HCT116 (cell line): ENCODE measurements around the gene ADK.

Source experiments
- CEBPB ChIP-seq: IDR thresholded peaks from 2 replicates; pipeline ENCODE4 v1.6.1; 2012; ENCODE audit warnings: low read depth
- JUND ChIP-seq: IDR thresholded peaks from 2 replicates; pipeline ENCODE4 v1.6.1; 2012
- POLR2A ChIP-seq: IDR thresholded peaks from 2 replicates; pipeline ENCODE4 v1.7.0; 2011; ENCODE audit warnings: borderline replicate concordance; ENCODE audit not compliant: insufficient read depth, insufficient read length; ENCODE audit errors: extremely low read depth
- POLR2AphosphoS5 ChIP-seq: IDR thresholded peaks from 2 replicates; pipeline ENCODE4 v1.6.1; 2011; ENCODE audit warnings: mild to moderate bottlenecking, low read depth, low read length, moderate library complexity
- SIN3A ChIP-seq: IDR thresholded peaks from 2 replicates; pipeline ENCODE4 v1.6.1; 2012; ENCODE audit warnings: low read depth
- SRF ChIP-seq: IDR thresholded peaks from 2 replicates; pipeline ENCODE4 v1.6.1; 2012; ENCODE audit warnings: low read depth
- YY1 ChIP-seq: IDR thresholded peaks from 2 replicates; pipeline ENCODE4 v1.6.1; 2011; ENCODE audit warnings: low read length, low read depth, moderate library complexity, mild to moderate bottlenecking; ENCODE audit not compliant: insufficient replicate concordance; ENCODE audit errors: extremely low read depth
- TF ChIP-seq, protein P1 (sequence below), 3 experiments: fragments of 200-600 bp in 1 of 3; sonication (generic) in 1 of 3; IDR thresholded peaks in 2 of 3; conservative IDR thresholded peaks in 1 of 3; 2 replicates each; pipeline ENCODE4 v1.5.1; 2012 to 2017; ENCODE audit warnings: low read depth in 2 of 3, low read length in 2 of 3, antibody characterized with exemption in 1 of 3, borderline replicate concordance in 1 of 3, control low read depth in 1 of 3, mild to moderate bottlenecking in 1 of 3, mixed read lengths in 1 of 3, mixed run types in 1 of 3, moderate library complexity in 1 of 3; ENCODE audit not compliant: insufficient read depth in 1 of 3
- TF ChIP-seq, protein P2 (sequence below): IDR thresholded peaks from 2 replicates; pipeline ENCODE4 v1.6.1; 2011; ENCODE audit warnings: mild to moderate bottlenecking, low read length, moderate library complexity; ENCODE audit not compliant: insufficient replicate concordance; ENCODE audit errors: extremely low read depth

DNA sequence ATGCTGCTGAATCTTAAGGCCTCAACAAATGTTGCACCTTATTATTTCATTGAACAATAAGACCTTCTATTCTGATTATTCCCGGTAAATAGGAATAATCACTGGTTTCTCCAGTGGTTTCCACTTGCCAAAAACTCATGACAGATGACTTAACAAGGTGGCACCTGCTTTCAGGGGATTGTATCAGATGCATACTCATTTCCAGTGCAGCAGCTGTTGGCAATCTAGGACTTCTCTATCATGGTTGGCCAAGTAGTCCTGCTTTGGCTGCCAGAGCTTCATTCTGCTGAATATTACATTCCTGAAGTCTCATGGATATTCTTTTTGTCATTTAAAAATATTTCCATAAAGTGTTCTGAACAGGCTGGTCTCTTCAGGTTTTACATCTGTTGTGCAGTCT, 193.3 kb downstream of the ADK start:
- TF ChIP-seq, protein P1, sequence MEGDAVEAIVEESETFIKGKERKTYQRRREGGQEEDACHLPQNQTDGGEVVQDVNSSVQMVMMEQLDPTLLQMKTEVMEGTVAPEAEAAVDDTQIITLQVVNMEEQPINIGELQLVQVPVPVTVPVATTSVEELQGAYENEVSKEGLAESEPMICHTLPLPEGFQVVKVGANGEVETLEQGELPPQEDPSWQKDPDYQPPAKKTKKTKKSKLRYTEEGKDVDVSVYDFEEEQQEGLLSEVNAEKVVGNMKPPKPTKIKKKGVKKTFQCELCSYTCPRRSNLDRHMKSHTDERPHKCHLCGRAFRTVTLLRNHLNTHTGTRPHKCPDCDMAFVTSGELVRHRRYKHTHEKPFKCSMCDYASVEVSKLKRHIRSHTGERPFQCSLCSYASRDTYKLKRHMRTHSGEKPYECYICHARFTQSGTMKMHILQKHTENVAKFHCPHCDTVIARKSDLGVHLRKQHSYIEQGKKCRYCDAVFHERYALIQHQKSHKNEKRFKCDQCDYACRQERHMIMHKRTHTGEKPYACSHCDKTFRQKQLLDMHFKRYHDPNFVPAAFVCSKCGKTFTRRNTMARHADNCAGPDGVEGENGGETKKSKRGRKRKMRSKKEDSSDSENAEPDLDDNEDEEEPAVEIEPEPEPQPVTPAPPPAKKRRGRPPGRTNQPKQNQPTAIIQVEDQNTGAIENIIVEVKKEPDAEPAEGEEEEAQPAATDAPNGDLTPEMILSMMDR (IDR thresholded peaks at IDR 0.05 in 2 of 3, conservative IDR thresholded peaks at IDR 0.05 in 1 of 3; ENCODE audit: borderline replicate concordance in 1 of 3, insufficient read depth in 1 of 3, low read depth in 2 of 3, low read length in 2 of 3) = no peak
- TF ChIP-seq YY1 (no peak), POLR2A (no peak), SIN3A (no peak), CEBPB (no peak), SRF (no peak), POLR2AphosphoS5 (no peak), JUND (no peak)
- TF ChIP-seq, protein P2, sequence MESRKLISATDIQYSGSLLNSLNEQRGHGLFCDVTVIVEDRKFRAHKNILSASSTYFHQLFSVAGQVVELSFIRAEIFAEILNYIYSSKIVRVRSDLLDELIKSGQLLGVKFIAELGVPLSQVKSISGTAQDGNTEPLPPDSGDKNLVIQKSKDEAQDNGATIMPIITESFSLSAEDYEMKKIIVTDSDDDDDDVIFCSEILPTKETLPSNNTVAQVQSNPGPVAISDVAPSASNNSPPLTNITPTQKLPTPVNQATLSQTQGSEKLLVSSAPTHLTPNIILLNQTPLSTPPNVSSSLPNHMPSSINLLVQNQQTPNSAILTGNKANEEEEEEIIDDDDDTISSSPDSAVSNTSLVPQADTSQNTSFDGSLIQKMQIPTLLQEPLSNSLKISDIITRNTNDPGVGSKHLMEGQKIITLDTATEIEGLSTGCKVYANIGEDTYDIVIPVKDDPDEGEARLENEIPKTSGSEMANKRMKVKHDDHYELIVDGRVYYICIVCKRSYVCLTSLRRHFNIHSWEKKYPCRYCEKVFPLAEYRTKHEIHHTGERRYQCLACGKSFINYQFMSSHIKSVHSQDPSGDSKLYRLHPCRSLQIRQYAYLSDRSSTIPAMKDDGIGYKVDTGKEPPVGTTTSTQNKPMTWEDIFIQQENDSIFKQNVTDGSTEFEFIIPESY = no peak
